ENCODE results near the gene TMEM161B.
"Not testable (repeated sequence)": the region's sequence is repeated elsewhere in the genome, so short reads cannot be mapped to it uniquely, and the experiment has no call there.

The TMEM161B gene

DNA sequence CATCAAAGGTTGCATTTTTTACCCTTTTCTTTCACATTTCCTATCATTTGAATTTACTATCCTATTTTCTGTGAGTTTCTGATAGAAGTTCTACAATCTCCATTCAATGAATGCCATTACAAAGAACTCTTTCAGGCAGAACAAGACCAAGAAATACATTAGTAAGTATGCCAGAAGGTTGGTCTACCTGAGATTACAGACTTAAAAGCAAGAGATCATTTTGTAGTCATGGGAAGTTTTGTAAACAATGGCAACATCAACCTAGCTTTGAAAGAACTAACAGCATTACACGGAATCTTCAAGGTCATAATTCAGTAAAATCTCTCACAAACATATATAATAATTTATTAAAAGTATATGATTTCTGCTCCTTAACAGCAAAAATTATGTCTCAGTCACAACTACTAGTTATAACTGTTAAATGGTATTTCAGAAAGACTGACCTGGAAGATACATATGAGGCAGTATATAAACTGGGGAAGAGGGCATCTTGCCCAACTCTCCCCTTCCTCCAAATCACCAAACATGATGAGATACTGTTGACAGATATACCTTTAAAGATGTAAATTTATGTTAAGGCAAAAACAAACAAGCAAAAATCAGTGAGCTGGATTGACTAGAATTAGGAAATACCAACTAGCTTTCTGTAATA is 23.3 kb downstream of the TMEM161B start:
- no peak for TF ChIP-seq JUND (IDR thresholded peaks at IDR 0.05; ENCODE audit: low read depth)
- in situ Hi-C loops (cut with HindIII; ENCODE audit: low pct_unique_long_range_greater_than_20kb, low sequenced_read_pairs), result no loop called here
- DNase-seq (ENCODE audit: low read depth in 1 of 2, low spot score in 1 of 2), result no peak

DNA sequence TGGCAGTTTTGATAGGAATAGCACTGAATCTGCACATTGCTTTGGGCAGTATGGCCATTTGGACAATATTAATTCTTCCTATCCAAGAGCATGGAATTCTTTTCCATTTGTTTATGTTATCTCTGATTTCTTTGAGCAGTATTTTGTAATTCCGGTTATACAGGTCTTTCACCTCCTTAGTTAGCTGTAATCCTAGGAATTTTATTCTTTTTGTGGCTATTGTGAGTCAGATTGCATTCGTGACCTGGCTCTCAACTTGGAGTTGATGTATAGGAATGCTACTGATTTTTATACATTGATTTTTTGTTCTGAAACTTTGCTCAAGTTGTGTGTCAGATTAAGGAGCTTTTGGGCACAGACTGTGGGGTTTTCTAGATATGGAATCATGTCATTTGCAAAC is 24.0 kb downstream of the TMEM161B start:
- DNase-seq (ENCODE audit: low read depth in 1 of 2, low spot score in 1 of 2), result peak in 1 of 2 experiments; percentile 5
- TF ChIP-seq JUND (IDR thresholded peaks at IDR 0.05; ENCODE audit: low read depth), result no peak
- in situ Hi-C loops (cut with HindIII; ENCODE audit: low pct_unique_long_range_greater_than_20kb, low sequenced_read_pairs), result no loop called here

DNA sequence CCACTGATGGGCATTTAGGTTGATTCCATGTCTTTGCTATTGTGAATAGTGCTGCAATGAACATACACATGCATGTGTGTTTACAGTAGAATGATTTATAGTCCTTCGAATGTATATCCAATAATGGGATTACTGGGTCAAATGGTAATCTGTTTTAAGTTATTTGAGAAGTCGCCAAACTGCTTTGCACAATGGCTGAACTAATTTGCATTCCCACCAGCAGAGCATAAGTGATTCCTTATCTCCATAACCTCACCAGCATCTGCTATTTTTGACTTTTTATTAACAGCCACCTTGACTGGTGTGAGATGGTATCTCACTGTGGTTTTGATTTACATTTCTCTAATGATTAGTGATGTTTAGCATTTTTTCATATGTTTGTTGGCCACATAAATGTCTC is 25.2 kb downstream of the TMEM161B start:
- DNase-seq (ENCODE audit: low read depth in 1 of 2, low spot score in 1 of 2); in situ Hi-C loops (cut with HindIII; ENCODE audit: low pct_unique_long_range_greater_than_20kb, low sequenced_read_pairs): not testable (repeated sequence)

DNA sequence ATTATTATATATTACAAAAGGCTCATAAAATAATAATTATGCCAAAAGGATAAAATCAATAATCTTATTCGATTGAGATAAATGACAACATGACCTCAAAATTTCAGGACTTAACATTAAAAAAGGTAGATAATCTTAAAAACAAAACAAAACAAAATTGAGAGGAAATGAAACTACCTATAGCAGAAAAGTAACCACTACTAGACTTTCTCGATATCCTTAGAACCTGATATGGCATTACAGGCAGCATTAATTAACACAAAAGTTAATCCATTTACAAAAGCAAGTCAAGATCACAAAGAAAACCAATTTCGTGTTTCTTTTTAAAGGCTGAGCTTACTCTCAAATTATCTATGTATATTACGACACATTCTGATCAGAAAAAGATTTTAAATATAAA is 29.9 kb downstream of the TMEM161B start:
- in situ Hi-C loops (cut with HindIII; ENCODE audit: low pct_unique_long_range_greater_than_20kb, low sequenced_read_pairs), result no loop called here
- TF ChIP-seq JUND (IDR thresholded peaks at IDR 0.05; ENCODE audit: low read depth), result no peak
- no peak for DNase-seq (ENCODE audit: low read depth in 1 of 2, low spot score in 1 of 2)

DNA sequence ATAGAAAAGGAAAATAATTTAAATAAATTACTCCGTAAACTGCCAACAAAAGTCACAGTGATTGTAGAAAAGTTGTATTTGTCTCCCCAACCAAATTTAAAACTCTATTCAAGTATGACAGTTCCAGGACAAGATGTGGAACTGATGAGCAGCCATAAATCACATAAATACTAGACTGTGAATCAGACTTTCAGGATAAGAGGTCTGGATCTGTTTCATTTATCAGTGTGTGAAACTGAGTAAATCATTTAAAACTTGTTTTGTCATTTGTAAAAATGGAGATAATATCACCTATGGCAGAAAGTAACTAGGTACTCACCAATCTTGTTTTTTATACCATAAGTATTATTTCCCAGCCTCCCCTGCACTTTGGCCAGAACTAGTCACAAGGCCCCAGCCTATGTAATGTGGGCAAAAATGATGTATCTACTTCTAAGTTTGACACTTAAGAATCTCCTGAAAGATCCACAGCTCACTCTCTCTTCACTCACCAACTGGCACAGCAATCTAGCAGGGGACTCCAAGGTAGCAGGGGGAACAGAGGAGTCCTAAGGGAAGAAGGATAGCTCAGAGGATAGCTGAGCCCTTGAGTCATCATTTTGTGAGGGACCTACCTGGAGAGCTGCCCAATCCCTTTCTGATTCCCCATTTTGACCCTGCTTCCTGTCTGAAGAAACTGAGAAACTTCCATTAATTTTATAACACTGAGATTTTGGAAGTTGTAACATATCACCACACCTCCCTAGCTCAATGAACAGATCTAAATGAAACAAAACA is 31.6 kb downstream of the TMEM161B start:
- no peak for DNase-seq (ENCODE audit: low read depth in 1 of 2, low spot score in 1 of 2)
- in situ Hi-C loops (cut with HindIII; ENCODE audit: low pct_unique_long_range_greater_than_20kb, low sequenced_read_pairs), result no loop called here
- TF ChIP-seq JUND (IDR thresholded peaks at IDR 0.05; ENCODE audit: low read depth), result no peak

DNA sequence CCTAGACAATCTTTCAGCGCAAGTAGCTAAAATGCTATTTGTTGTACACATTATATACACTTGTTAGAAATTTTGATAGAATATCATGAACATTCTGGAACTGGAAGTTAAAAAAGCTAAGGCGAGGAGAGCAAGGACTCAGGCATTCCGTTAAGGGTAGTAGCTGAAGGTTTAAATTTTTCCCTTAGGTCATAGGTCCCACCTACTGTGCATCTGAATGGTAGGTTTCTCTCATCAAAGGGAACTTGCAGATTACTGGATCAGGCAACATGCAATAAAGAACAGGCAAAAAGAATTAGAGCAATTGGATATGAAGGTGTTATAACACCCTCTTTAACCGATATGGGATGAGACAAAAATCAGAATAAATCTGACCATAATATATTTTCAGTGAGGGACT is 32.8 kb downstream of the TMEM161B start:
- in situ Hi-C loops (cut with HindIII; ENCODE audit: low pct_unique_long_range_greater_than_20kb, low sequenced_read_pairs), result no loop called here
- no peak for TF ChIP-seq JUND (IDR thresholded peaks at IDR 0.05; ENCODE audit: low read depth)
- DNase-seq (ENCODE audit: low read depth in 1 of 2, low spot score in 1 of 2), result no peak

DNA sequence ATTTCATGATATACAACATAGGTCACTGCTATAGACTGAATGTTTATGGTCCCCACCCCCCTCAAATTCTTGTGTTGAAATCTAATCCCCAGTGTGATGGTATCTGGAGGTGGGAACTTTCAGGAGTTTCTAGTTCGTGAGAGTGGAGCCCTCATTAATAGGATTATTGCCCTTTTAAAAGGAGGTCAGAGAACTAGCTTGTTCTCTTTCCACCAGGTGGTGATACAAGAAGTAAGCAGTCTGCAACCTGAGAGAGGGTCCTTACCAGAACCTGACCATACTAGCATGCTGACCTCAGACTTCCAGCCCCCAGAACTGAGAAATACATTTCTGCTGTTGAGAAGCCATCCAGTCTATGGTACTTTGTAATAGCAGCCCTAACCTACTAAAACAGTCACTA is 33.3 kb downstream of the TMEM161B start:
- in situ Hi-C loops (cut with HindIII; ENCODE audit: low pct_unique_long_range_greater_than_20kb, low sequenced_read_pairs), result no loop called here
- peak in 1 of 2 experiments; percentile 17 for DNase-seq (ENCODE audit: low read depth in 1 of 2, low spot score in 1 of 2)
- TF ChIP-seq JUND (IDR thresholded peaks at IDR 0.05; ENCODE audit: low read depth), result no peak

DNA sequence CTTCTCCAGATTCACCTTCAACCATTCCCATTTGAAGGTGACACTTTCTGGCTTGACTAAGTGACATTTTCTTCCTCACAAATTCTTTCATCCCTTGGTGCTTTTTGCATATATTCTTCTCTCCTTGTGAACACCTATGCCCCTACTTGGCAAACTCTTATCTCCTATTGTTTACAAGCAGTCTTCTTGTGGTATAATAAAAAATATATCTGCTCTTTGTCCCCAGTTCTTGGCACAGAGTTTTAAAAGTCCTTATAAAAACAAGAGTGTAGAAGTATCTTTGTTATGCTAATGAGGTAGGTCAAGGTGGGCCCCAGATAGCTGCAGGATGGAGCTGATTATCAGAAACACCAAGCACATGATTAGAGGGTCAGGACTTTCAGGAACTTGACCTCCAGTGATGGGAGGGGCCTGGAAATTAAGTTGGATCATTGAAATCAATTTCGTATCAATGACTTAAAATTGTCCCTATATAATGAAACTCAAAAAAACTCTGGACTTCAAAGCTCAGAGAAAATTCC is 38.0 kb downstream of the TMEM161B start:
- in situ Hi-C loops (cut with HindIII; ENCODE audit: low pct_unique_long_range_greater_than_20kb, low sequenced_read_pairs), result no loop called here
- TF ChIP-seq JUND (IDR thresholded peaks at IDR 0.05; ENCODE audit: low read depth), result no peak
- no peak for DNase-seq (ENCODE audit: low read depth in 1 of 2, low spot score in 1 of 2)

DNA sequence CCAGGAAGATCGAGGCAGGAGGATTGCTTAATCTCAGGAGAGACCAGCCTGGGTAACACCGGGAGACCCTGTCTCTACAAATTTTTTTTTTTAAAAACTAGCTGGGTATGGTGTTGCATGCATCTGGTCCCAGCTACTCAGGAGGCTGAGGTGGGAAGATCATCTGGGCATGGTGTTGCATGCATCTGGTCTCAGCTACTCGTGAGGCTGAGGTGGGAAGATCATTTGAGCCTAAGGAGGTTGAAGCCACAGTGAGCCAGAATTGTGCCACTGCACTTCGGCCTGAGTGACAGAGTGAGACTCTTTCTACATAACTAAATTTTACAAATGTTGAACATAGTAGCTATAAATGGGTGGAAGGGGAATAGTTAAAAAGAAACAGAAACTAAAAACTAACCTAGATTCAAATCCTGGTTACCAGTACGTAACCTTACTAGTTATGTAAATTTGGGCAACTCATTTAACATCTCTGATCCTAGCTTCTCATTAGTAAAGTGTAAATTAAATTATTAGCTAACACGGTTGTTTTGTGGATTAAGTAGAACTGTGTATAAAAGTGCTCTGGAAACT is 41.7 kb downstream of the TMEM161B start:
- in situ Hi-C loops (cut with HindIII; ENCODE audit: low pct_unique_long_range_greater_than_20kb, low sequenced_read_pairs), result no loop called here
- no peak for TF ChIP-seq JUND (IDR thresholded peaks at IDR 0.05; ENCODE audit: low read depth)
- no peak for DNase-seq (ENCODE audit: low read depth in 1 of 2, low spot score in 1 of 2)

DNA sequence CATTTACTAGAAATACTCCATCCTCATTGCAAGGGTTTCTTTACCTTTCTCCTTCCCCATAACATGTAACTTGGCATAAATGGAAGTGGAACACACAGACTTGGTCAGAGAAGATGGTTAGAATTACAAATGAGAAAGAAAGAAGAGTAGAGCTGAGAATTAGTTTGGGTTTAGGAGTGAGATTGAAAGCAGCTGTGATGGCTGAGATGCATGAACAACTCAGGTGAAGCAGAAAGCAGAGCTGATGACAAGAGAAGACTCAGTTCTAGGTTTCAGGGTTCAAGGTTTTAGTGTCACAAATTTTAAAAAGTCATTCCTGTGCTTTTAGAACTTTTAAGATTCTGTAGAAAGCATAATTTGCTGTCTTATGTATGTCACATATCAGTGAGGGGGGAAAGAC is 54.0 kb downstream of the TMEM161B start:
- no peak for TF ChIP-seq JUND (IDR thresholded peaks at IDR 0.05; ENCODE audit: low read depth)
- in situ Hi-C loops (cut with HindIII; ENCODE audit: low pct_unique_long_range_greater_than_20kb, low sequenced_read_pairs), result no loop called here
- no peak for DNase-seq (ENCODE audit: low read depth in 1 of 2, low spot score in 1 of 2)

DNA sequence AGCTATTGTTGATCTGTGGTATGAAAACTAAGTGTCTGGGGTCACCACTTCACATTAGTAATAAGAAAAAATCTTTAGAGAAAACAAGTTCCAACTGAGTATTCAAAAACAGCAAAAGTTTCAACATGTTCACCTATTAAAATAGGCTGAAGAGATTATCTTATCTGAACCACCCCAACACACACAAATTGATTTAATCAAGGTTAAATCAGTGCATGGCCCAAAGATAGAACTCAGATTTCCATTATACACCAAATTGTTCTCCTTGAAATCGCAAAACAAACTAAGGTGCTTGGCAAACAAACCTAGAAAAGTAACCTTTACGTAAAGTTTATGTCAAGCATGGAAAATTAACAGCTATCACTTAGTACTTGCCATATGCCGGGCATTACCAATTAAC is 61.1 kb downstream of the TMEM161B start:
- no peak for TF ChIP-seq JUND (IDR thresholded peaks at IDR 0.05; ENCODE audit: low read depth)
- DNase-seq (ENCODE audit: low read depth in 1 of 2, low spot score in 1 of 2), result no peak
- in situ Hi-C loops (cut with HindIII; ENCODE audit: low pct_unique_long_range_greater_than_20kb, low sequenced_read_pairs), result no loop called here

DNA sequence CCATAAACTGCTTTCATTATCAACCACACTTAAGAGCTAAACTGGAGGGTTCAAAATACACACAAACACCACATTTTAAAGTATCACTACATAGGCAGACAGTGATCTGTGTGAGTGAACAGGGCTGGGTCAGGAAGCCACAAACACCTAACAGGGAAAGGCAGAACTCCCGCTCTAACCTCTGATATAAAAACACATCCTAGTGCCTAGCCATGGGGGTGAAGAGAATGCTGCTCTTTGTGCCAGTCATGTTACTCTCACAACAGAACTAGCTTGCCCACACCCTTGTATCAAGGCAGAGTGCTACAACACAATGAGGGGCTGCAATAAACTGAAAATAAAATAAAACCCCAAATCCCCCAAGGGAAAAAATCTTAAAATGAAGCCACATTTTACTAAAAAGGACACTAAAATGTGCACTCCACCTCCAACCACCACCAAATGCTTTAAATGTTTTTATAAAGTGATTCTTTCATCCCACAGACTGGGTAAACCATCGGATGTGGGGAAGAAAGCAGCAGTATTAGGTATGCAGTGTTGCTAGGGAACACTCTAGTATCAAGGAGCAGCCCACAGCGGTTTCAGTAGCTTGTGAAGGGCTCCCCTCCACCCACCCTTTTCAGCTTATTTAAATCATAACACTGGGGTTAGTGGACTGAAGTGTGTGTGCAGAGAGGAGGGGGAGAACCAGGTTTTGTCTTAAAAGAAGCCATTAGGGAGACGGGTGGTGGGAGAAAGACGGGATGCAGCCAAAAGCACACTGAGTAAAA is 64.5 kb downstream of the TMEM161B start:
- in situ Hi-C loops (cut with HindIII; ENCODE audit: low pct_unique_long_range_greater_than_20kb, low sequenced_read_pairs), result no loop called here
- TF ChIP-seq JUND (IDR thresholded peaks at IDR 0.05; ENCODE audit: low read depth), result no peak
- DNase-seq (ENCODE audit: low read depth in 1 of 2, low spot score in 1 of 2), result no peak
